Stomach (tissue), 9 donors: ENCODE results near the gene RAB23. TPM values are rescaled to one million over a fixed set of nuclear protein-coding genes. Genes with fewer than 3 reads are reported as not detected.

Experiments used
- DNase-seq, 2 donors: peaks; one replicate each; pipeline versions ENCODE4 v3.0.0 to v3.0.0-alpha.2; 2013 to 2019
- H3K27ac ChIP-seq, 5 donors: fragments of 200-600 bp in 4 of 5; sonication (generic) in 4 of 5; one replicate each; pipeline ENCODE4 v1.5.1; 2013 to 2019; ENCODE audit warnings: mild to moderate bottlenecking in 1 of 5, moderate library complexity in 1 of 5
- H3K27me3 ChIP-seq, 3 donors: fragments of 200-600 bp; sonication (generic); one replicate each; pipeline ENCODE4 v1.5.1; 2017 to 2019; ENCODE audit warnings: mixed run types in 1 of 3
- H3K36me3 ChIP-seq, 4 donors: fragments of 200-600 bp; sonication (generic); 1 replicate in 3 of 4; 2 replicates in 1 of 4; pipeline ENCODE4 v1.5.1; 2016 to 2019
- H3K4me1 ChIP-seq, 4 donors: fragments of 200-600 bp; sonication (generic); one replicate each; pipeline ENCODE4 v1.5.1; 2016 to 2019
- H3K4me3 ChIP-seq, 4 donors: fragments of 200-600 bp; sonication (generic) in 3 of 4; one replicate each; pipeline ENCODE4 v1.5.1; 2016 to 2019; ENCODE audit warnings: mild to moderate bottlenecking in 1 of 4
- H3K9me3 ChIP-seq, 4 donors: fragments of 200-600 bp; sonication (generic); one replicate each; pipeline ENCODE4 v1.5.1; 2016 to 2019
- EP300 ChIP-seq: sonication (generic); formaldehyde crosslinking; IDR thresholded peaks from one replicate; pipeline ENCODE4 v1.6.1; 2017; ENCODE audit warnings: antibody characterized with exemption
- POLR2A ChIP-seq, 4 donors: fragments of 450-650 bp; IDR thresholded peaks; one replicate each; pipeline ENCODE4 v1.6.1; 2016; ENCODE audit warnings: antibody characterized with exemption in 4 of 4, control low read depth in 2 of 4, mild to moderate bottlenecking in 1 of 4, moderate library complexity in 1 of 4
- POLR2AphosphoS5 ChIP-seq, 3 donors: sonication (generic); formaldehyde crosslinking; IDR thresholded peaks; one replicate each; pipeline ENCODE4 v1.6.1; 2016; ENCODE audit warnings: antibody characterized with exemption in 3 of 3
- WGBS, 5 donors: extraction: QIAGEN DNeasy Blood & Tissue Kit in 3 of 5; methylation state at CpG; one replicate each; pipeline versions ENCODE4 v1.1.5 to v1.1.7; 2013 to 2018; 5-methylcytosine and 5-hydroxymethylcytosine counted together
- intact Hi-C: fragments of 100-400 bp; cut with DNase I; formaldehyde crosslinking; loops from one replicate; pipeline ENCODE4 v1.15.1; 2023; ENCODE audit warnings: low total_unique reads
- polyA plus RNA-seq, 3 donors: library from polyadenylated mRNA; stranded (reverse); fragments of 200-250 nt; gene quantifications; one replicate each; pipeline ENCODE4 v1.2.3, GENCODE V29; 2013
- total RNA-seq, 5 donors: library from RNA; depleted of rRNA; stranded (reverse); fragments of >200 nt; gene quantifications; one replicate each; pipeline versions ENCODE4 v1.1.0 to v1.2.3, GENCODE V29; 2014 to 2016
- TF ChIP-seq, protein P1 (sequence below), 7 experiments: fragments of 450-650 bp in 4 of 7; fragments of 200-600 bp in 3 of 7; sonication (generic) in 3 of 7; IDR thresholded peaks; one replicate each; pipeline ENCODE4 v1.5.1; 2016 to 2019; ENCODE audit warnings: antibody characterized with exemption in 7 of 7, control low read depth in 2 of 7, mild to moderate bottlenecking in 1 of 7
- donor health status: healthy with polysubstance abuse.
- donor health status: Bipolar disorder and iron deficiency.
- donor health status: healthy.

RAB23 gene
- total and polyA plus RNA-seq, 8 donors, result 5.5 to 51.3 (median 13.0) TPM

DNA sequence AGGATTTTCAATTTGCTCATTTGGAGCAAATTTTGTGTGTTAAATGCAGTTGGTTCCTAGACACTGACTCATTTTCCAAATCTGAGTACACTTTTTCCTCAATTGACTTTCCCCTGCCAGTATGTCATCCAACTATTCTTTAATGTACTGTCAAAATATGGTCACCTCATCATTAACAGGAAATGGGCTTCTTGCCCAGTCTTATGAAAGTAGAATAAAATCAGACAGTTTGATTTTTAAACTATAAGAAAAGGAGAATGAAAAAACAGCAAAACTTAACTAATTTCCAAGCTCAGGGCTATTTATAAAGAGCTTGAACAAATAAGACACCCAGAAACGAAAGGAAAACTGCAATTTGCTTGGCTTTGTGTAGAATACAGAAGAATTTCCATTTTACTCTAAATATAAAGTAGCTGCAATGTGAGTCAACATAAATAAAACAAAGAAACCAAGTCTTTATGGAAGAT is 43.7 kb upstream of the RAB23 start:
- no peaks in the 10 kb centered on the region for H3K36me3 ChIP-seq
- DNase-seq, result peak in 1 of 2 donors; percentile 31
- peak overlapping the region in 4 of 5 donors; percentile 4 to 49 (median 27) for H3K27ac ChIP-seq
- TF ChIP-seq EP300 (no peak), POLR2A (IDR thresholded peaks at IDR 0.05) (no peak), POLR2AphosphoS5 (IDR thresholded peaks at IDR 0.05) (no peak)
- TF ChIP-seq, protein P1, sequence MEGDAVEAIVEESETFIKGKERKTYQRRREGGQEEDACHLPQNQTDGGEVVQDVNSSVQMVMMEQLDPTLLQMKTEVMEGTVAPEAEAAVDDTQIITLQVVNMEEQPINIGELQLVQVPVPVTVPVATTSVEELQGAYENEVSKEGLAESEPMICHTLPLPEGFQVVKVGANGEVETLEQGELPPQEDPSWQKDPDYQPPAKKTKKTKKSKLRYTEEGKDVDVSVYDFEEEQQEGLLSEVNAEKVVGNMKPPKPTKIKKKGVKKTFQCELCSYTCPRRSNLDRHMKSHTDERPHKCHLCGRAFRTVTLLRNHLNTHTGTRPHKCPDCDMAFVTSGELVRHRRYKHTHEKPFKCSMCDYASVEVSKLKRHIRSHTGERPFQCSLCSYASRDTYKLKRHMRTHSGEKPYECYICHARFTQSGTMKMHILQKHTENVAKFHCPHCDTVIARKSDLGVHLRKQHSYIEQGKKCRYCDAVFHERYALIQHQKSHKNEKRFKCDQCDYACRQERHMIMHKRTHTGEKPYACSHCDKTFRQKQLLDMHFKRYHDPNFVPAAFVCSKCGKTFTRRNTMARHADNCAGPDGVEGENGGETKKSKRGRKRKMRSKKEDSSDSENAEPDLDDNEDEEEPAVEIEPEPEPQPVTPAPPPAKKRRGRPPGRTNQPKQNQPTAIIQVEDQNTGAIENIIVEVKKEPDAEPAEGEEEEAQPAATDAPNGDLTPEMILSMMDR (IDR thresholded peaks at IDR 0.05), result no peak
- WGBS, 5 donors, result 16 to 54% (median 42%) methylated on average over 1 of the region's 1 CpG
- intact Hi-C loops, result no loop called here
- H3K27me3 ChIP-seq, result no peaks in the 10 kb centered on the region
- H3K9me3 ChIP-seq, result no peaks in the 10 kb centered on the region
- no peak overlapping the region for H3K4me3 ChIP-seq
- H3K4me1 ChIP-seq, result peaks cover 0 to 29% (median 11%) of the 10 kb centered on the region in 4 donors

DNA sequence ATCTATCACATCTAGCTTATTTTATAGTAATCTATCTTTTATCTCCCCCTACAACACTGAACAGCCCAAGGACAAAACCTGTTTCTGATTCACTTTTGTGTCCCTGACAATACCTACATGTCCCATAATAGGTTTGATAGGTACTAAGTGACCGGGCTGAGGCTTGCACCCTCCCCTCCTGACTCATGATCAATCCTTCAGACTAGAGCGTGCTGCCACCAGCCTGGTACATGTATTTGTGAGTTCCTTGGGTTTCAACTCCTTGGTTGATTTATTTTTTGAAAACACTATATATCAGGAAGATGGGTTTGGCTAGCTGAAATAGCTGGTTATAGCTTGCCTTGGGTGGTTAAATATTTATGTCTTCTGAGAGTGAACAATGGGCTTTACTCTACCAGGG is 41.6 kb upstream of the RAB23 start:
- no peaks in the 10 kb centered on the region for H3K9me3 ChIP-seq
- intact Hi-C loops, result no loop called here
- H3K4me3 ChIP-seq, result no peak overlapping the region
- TF ChIP-seq POLR2A (IDR thresholded peaks at IDR 0.05), result no peak
- TF ChIP-seq, protein P1 (IDR thresholded peaks at IDR 0.05), result no peak
- no peak for TF ChIP-seq EP300
- no peak for TF ChIP-seq POLR2AphosphoS5 (IDR thresholded peaks at IDR 0.05)
- H3K27me3 ChIP-seq, result no peaks in the 10 kb centered on the region
- WGBS, 5 donors, result 81 to 91% (median 87%) methylated on average over 2 of the region's 2 CpGs
- peak overlapping the region in 4 of 5 donors; percentile 71 to 84 (median 78) for H3K27ac ChIP-seq
- DNase-seq, result no peak
- H3K4me1 ChIP-seq, result peaks cover 0 to 29% (median 11%) of the 10 kb centered on the region in 4 donors
- no peaks in the 10 kb centered on the region for H3K36me3 ChIP-seq

DNA sequence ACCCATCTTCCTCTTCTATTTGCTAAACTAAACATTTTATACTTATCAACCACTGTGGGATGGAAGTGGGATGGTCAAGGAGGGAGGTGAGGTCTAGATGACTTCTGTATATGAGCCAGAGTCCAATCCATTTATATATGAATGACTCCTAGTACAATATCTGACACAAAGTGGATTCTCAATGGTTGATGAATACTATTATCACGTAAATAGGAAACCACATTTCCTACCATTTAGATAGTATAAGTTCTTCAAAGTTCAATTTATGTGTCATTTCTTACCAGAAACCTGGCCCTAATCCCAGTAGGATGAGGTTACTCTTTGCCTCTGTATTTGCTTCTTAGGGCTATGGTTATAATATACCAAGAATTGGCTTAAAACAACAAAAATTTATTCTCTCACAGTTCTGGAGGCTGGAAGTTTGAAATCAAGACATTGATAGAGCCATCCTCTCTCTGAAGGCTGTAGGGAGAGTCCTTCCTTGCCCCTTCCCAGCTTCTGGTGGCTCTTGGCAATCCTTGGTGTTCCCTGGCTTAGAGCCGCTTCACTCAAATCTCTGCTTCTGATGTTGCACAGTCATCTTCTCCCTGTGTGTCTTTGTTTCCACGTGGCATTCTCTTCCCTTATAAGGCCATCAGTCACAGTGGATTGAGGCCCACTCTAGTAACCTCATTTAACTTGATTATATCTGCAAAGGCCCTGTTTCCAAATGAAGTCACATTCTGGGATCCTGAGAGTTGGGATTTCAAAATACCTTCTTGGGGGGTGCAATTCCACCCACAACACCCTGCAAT is 41.0 kb upstream of the RAB23 start:
- WGBS, 5 donors, result 40 to 53% (median 52%) methylated on average over 3 of the region's 3 CpGs
- no peaks in the 10 kb centered on the region for H3K36me3 ChIP-seq
- TF ChIP-seq POLR2AphosphoS5 (IDR thresholded peaks at IDR 0.05), result peak in 1 of 3 donors; percentile 26
- TF ChIP-seq, protein P1 (IDR thresholded peaks at IDR 0.05), result no peak
- intact Hi-C loops, result no loop called here
- H3K4me1 ChIP-seq, result peaks cover 0 to 29% (median 11%) of the 10 kb centered on the region in 4 donors
- no peaks in the 10 kb centered on the region for H3K27me3 ChIP-seq
- peak overlapping the region; percentile 56 to 84 (median 74) for H3K27ac ChIP-seq
- H3K9me3 ChIP-seq, result no peaks in the 10 kb centered on the region
- peak in 1 of 2 donors; percentile 42 for DNase-seq
- no peak overlapping the region for H3K4me3 ChIP-seq

DNA sequence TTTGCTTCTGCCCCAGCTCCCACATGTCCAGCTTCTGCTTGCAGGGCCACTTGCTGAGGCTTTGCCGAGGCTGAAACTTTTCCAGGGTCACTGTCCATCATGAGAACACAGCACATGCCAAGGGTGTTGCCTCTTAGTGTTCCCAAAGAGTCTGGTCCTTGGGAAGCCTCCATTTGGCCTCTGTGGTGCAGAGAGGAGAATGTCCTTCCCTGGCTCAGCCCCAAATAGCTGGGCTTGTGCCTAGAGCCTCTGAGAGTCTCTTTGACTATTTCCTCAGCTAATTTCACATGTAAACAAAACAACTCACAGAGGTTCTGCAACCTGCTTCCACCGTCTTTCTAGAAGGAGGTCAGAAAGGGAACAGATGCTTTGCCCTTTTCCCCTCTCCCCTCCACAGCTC is 40.4 kb upstream of the RAB23 start:
- Histone ChIP-seq H3K4me1 (peaks cover 0 to 28% (median 11%) of the 10 kb centered on the region in 4 donors), H3K27ac (peak overlapping the region; percentile 19 to 84 (median 74)), H3K9me3 (no peaks in the 10 kb centered on the region), H3K4me3 (no peak overlapping the region), H3K27me3 (no peaks in the 10 kb centered on the region), H3K36me3 (no peaks in the 10 kb centered on the region)
- peak; percentile 36 to 43 for DNase-seq
- intact Hi-C loops, result no loop called here
- TF ChIP-seq, protein P1 (IDR thresholded peaks at IDR 0.05), result no peak
- TF ChIP-seq EP300 (no peak), POLR2AphosphoS5 (IDR thresholded peaks at IDR 0.05) (no peak), POLR2A (IDR thresholded peaks at IDR 0.05) (no peak)
- 34 to 54% (median 45%) methylated on average over 2 of the region's 2 CpGs for WGBS, 5 donors
